Germinal center (tissue), 1 donor: ENCODE data around the gene KATNAL2.
"Not testable (repeated sequence)": the region's sequence is repeated elsewhere in the genome, so short reads cannot be mapped to it uniquely, and the experiment has no call there.

Experiments used
- DNase-seq: peaks from one replicate; pipeline ENCODE4 v3.0.0; 2012; ENCODE audit warnings: mixed read lengths, low spot score

The KATNAL2 gene

GRCh38 chr18:47034591-47034990, 117.2 kb downstream of the KATNAL2 start:
- DNase-seq = not testable (repeated sequence)

GRCh38 chr18:47035156-47035671, 117.8 kb downstream of the KATNAL2 start, which contains the start of gene ELOA2:
TSS of gene ELOA2 (minus strand) at chr18:47035621. CDS start at chr18:47035264, 357 bp downstream.
- no peak for DNase-seq

GRCh38 chr18:47036298-47036874, 119.0 kb downstream of the KATNAL2 start:
- DNase-seq = peak; percentile 13

GRCh38 chr18:47036927-47037578, 119.7 kb downstream of the KATNAL2 start:
- peak; percentile 14 for DNase-seq

- DNase-seq = no peak
These were observed 123.6 kb downstream of the KATNAL2 start for GRCh38 chr18:47040982-47041381.

DNA sequence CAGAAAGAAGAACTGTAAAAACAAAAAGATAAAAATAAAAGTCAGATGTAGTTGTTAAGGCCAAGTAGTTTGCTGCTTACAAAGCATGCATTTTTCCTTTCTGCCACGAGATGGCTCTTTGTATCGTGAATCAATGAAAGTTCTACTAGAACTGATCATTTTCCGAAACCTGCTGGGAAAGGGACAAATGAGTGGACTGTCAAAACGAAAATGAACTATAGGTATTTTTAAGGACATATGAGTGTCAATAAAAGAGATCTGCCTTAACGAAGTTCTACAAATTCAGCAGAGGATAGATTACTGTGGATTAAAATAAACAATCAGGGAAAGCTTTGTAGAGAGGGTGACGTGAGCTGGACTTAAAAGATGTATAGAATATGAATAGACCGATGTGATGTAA, 133.1 kb downstream of the KATNAL2 start:
- no peak for DNase-seq

DNA sequence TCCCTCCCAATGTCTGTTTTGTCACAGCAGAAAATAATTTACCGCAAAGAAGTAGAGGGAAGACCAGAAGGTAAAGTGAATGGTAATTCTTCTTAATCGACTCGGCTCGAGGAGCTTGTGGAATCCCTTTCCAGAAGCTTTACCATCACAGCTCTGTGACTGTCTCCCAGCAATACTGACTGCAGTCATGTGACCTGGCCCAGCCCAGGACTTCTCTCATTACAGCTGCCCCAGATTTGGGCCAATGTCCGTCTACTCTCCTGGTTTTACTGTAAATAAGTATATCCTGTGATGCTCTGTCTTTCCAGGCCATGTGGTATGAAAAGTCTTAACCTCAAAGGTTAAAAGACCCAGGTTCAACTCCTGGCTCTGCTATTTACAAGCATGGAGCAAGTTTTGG, 137.0 kb downstream of the KATNAL2 start:
- no peak for DNase-seq

- no peak for DNase-seq
These were observed 145.1 kb downstream of the KATNAL2 start for GRCh38 chr18:47062471-47062870.

GRCh38 chr18:47063096-47063495, 145.7 kb downstream of the KATNAL2 start:
- no peak for DNase-seq

- no peak for DNase-seq
These were observed 150.2 kb downstream of the KATNAL2 start for GRCh38 chr18:47067648-47068047.

- no peak for DNase-seq
These were observed 157.9 kb downstream of the KATNAL2 start for GRCh38 chr18:47075098-47075883.

- DNase-seq = no peak
These were observed 159.7 kb downstream of the KATNAL2 start for GRCh38 chr18:47077111-47077510.

- no peak for DNase-seq
These were observed 163.5 kb downstream of the KATNAL2 start for GRCh38 chr18:47080872-47081271.

DNA sequence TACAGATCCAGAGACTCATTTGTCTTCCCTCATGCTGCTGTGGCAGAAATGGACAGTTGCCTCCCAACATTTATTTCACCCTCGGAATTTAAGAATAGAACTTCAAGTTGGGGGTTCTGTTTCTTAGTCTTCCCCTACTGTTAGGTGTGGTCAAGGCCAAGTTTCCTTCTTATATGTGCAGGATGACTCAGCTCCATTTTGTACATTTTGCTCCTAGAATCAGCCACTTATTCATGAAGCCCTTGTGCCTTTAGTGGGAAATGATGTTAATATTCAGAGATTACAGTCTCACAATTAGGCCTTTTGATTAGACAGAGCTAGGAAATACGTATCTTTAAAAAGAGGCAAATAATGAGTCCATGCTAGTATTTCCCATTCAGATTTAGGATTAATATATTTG, 164.2 kb downstream of the KATNAL2 start:
- DNase-seq = no peak

DNA sequence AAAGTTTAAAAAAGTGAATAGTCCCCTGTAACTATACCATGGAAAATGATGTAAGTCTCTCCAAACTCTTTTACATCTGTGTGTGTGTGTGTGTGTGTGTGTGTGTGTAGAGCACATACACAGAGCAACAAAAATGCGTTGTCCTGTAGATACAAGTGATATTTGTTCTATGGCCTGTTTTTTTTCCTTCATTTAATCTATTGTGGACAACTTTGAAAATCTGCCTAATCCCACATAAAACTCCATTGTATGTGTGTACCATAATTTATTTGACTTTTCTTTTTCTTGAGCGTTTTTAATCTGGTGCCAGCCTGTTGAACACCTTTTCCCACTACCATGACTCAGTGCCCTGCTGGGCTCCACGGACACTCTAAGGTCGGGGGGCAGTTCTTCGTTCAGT, 170.3 kb downstream of the KATNAL2 start:
- no peak for DNase-seq

DNA sequence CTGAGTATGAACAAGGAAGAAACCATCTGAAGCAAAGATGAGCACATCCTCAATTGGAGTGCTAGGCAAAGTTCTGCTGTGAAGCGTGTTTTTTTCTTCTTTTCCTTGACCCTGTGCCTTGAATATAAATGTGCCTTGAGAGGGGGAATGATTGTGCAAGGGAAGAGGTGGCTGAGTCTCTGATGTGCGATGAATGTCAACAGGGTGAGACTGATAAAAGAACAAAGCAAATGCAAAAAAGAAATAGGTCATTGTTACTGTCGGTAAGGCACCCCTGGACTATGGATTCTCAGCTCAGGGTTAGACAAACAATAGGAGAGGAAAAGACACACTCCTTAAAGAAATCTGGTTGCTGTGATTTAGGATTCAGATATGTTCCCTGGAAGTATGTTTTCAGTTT, 178.4 kb downstream of the KATNAL2 start:
- DNase-seq = no peak

DNA sequence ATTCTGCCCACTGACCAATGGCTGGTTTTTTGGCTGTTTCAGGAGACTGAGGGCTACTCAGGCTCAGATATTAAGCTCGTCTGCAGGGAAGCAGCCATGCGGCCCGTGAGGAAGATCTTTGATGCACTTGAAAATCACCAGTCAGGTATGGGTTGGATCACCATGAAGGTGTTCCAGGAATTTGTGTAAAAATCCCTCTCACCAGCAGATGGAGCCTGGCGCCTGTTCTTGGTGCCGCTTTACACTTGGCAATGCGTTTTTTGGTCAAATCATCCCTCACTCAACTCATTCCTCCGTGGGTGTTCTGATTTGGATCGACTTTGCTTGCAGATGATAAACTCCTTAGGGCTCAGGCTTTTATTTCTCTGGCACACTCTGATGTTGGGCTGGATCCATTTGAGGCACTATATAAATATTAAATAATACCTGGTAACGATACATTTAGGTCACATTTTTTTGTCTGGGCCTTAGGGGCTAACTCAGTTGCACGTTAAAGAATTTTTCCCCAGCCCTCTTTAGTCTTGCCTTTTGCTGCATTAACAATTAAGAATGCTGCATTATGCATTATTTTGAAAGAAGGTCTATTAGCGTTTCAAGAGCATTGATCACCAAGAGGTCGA, 182.9 kb downstream of the KATNAL2 start:
- DNase-seq = peak; percentile 53

DNA sequence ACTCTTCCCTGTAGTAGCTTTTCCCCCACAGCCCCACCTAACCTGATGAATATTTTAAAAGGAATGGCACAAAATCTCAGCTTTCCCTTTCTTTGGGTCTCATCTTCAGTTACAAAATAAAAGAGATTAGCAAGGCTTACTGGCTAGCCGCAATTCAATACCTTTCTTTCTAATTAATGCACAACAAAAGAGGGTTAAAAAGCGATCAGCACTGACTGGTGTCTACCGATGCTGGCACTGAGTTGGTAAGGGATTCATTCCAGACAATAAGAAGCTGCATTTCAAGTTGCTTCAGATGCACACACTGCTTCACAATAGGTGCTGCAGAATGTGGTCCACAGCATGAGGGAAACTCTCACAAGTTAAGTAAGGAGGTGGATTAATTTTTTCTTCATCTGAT, 191.0 kb downstream of the KATNAL2 start:
- no peak for DNase-seq

DNA sequence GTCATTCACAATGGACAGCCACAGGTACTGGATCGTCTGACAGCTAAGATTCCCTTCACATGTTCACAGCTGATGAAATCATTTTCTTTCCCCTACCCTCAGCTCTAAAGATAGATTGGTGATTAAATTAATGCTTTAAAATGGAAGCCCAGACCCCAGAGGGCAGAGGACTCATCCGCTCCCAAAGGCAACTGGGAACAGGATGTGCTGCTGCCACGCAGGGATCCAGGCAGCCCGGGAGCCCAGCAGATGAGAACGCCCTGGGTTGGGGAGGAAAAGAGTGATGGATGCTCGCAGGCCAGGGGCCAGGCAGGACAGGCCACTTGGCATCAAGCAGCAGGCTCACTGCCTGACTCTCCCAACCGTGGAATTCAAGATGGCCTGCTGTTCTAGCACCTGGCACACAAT, 191.6 kb downstream of the KATNAL2 start:
- DNase-seq = no peak

DNA sequence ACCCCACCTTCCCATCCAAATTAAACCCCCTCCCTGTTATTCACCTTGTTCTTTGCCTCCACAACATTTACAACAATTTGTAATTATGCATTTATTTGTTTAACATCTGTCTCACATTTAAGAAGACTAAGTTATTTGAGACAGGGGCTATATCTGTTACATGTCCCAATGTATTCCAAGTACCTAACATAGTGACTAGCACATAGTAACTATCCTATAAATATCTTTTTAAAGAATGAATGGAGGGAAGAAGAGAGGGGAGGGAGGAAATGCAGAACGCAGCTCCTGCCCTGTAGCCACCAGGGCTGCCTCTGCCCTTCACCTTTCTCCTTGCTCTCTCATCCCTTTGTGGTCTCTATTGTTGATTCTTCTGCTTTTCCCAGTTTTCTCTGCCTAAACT, 192.3 kb downstream of the KATNAL2 start:
- no peak for DNase-seq

GRCh38 chr18:47110492-47111274, 193.3 kb downstream of the KATNAL2 start:
- DNase-seq = no peak
